ENCODE results near the gene ABHD17B.

DNA sequence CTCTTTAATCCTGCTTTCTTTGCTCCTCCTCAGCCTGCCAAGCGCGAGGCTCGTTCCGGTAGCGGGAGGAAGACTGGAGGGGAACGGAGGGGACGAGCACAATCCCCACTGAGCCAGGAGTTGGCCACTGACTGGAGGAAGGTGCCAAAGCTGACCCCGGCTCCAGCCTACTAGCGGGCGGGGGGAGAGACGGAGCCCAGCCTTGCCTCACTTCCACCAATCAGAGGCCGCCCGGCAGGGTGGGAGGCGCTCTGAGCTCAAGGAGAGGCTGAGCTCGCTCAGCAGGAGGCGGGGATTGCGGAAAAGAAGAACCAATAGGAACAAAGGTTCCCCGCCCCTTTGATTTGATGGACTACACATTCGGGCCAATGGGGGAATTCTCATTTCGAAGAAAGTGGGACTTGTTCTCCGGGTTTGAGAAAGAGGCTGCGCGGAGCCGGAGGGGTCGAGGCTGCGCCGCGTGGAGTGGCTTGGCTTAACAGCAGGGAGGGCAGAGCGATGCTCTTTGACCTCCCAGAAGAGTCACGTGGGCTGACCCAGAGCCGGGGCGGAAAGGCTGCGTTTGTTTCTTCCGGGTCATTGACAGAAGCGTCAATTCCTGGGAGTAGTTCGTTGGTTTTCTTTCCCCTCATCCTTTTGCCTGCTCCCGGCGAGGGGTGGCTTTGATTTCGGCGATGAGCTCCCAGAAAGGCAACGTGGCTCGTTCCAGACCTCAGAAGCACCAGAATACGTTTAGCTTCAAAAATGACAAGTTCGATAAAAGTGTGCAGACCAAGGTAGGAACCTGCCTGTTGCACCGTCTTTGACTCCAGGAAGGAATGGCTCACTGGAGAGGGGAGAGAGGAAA is at the start of gene ABHD17B, which contains the start of gene C9orf85:
- TF ChIP-seq, protein P1, sequence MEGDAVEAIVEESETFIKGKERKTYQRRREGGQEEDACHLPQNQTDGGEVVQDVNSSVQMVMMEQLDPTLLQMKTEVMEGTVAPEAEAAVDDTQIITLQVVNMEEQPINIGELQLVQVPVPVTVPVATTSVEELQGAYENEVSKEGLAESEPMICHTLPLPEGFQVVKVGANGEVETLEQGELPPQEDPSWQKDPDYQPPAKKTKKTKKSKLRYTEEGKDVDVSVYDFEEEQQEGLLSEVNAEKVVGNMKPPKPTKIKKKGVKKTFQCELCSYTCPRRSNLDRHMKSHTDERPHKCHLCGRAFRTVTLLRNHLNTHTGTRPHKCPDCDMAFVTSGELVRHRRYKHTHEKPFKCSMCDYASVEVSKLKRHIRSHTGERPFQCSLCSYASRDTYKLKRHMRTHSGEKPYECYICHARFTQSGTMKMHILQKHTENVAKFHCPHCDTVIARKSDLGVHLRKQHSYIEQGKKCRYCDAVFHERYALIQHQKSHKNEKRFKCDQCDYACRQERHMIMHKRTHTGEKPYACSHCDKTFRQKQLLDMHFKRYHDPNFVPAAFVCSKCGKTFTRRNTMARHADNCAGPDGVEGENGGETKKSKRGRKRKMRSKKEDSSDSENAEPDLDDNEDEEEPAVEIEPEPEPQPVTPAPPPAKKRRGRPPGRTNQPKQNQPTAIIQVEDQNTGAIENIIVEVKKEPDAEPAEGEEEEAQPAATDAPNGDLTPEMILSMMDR (IDR thresholded peaks at IDR 0.05), result peak in 1 of 4 experiments; percentile 2
- peak; percentile 85 to 90 for TF ChIP-seq POLR2A (IDR thresholded peaks at IDR 0.05)

All from gastroesophageal sphincter (tissue), 3 donors.